ENCODE measurements around the gene ATP9A.
"Not testable (repeated sequence)": the region's sequence is repeated elsewhere in the genome, so short reads cannot be mapped to it uniquely, and the experiment has no call there.

ATP9A gene

DNA sequence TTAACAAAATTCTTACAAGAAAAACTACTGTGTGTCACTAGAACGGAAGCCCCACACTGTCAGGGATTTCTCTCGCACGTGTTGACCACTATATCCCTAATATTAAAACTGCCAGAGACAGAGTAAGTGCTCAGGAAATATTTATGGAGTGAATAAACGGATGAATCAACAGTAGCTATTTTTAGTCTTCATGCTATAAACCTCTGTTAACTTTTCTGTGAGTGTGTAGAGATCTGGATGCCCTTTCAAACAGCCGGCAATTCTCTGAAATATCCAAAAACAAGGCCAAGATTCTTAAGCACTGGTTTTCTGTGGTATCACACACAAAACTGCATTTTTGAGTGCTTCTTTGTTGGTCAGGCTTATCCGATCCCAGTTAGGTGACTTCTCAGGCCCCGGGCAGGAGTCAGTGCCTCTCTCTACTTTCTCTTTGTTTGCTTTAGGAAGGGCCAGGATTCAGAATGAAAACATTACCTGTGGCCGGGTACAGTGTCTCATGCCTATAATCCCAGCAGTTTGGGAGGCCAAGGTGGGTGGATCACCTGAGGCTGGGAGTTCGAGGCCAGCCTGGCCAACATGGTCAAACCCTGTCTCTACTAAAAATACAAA lies 15.7 kb downstream of the ATP9A start:
- no peak for DNase-seq

DNA sequence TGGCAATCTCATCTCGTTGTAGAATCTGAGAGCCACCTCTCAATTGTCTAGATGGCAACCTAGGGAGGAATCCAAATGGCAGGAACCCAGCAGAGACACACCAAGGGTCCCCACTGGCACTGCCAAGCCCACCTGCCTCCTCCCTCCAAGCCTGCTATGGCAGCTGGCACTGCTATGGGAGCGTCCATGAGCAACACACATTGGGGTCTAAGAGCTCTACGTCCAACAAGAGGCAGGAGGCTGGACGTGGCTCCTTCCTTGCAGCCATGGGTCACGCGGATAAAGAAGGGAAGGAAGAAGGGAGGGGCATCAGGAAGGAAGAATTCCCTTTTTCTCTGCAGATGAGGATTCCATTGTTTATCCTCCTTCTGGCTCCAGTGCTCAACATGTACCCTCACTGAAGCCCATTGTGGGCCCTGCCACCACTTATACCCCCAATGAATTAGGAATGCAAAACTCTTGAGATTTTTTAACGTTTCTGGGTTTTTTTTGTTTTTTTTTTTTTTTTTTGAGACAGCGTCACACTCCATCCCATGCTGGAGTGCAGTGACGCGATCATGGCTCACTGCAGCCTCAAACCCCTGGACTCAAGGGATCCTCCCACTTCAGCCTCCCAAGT lies 17.3 kb downstream of the ATP9A start:
- no peak for DNase-seq

DNA sequence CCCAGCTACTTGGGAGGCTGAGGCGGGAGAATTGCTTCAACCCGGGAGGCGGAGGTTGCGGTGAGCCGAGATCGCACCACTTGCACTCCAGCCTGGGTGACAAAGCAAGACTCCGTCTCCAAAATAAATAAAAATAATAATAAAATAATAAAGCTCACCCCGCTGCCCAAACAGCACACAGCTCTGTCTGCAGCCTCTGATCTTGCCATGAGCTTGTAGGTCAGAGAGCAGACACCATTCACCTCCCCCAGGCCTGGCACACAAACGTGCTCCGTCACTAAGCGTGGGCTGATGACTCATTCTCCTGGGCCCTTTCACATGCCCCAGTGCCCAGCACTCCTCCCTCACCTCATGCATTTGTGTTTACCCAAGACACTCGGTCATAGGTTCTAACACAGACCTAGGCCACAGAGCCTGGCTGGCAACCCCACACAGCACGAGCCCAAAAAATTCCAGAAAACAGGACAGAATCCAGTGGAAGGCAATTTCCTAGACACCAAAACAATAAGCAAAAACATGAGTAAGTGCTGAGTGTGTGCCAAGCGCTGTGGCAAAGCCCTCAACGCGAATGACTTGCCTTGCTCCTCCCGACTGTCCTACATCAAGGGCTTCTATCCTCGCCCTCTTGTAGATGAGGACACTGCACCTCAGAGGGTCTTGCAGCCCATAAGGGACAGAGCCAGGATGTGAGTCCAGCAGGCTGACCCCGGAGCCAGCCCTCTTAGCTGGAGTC lies 18.0 kb downstream of the ATP9A start:
- DNase-seq = no peak

GRCh38 chr20:51749674-51750036 lies 18.5 kb downstream of the ATP9A start:
- no peak for DNase-seq

DNA sequence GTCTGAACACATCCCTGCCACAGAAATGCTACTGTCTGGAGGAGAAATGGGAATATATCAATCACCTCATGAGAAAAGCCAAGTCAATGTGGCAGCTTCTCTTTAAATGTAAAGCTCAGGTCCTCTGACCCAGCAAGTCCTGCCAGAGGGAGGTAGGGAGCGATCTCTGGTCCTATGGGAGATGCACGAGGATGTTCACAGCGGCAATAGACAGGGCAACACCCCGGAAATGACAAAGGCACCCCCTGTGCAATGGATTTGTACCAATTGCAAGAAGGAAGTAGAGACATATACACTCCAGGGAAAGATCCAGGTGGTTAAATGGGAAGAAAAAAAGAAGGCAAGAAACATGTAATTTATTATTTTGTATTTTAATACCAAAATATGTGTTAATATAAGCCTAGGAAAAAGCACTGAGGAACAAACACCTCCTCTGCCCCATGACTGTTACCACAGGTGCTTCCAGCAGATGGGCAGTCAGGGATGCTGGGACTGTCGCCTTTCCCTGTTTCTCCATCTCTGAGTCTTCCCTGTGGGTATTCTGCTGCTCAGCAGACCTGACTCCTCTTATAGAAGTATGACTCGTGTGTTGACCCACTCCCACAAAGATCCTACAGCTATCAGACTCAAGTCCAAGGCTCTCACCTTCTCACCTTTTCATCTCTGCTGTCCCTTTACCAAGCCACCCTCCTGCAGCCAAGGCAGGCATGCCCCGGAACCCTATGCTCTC lies 20.8 kb downstream of the ATP9A start:
- no peak for DNase-seq

DNA sequence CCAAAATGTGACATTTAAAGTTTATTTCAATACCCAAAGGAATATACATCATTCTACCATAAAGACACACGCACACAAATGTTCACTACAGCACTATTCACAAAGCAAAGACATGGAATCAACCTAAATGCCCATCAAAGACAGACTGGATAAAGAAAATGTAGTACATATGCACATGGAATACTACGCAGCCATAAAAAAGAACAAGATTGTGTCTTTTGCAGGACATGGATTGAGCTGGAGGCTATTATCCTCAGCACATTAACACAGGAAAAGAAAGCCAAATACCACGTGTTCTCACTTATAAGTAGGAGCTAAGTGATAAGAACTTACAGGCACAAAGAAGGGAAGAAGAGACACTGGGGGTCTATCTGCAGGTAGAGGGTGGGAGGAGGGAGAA lies 22.4 kb downstream of the ATP9A start:
- DNase-seq = no peak

GRCh38 chr20:51740838-51741237 lies 27.4 kb downstream of the ATP9A start:
- DNase-seq = no peak

- DNase-seq = not testable (repeated sequence)
These were observed 27.9 kb downstream of the ATP9A start for GRCh38 chr20:51740308-51740707.

DNA sequence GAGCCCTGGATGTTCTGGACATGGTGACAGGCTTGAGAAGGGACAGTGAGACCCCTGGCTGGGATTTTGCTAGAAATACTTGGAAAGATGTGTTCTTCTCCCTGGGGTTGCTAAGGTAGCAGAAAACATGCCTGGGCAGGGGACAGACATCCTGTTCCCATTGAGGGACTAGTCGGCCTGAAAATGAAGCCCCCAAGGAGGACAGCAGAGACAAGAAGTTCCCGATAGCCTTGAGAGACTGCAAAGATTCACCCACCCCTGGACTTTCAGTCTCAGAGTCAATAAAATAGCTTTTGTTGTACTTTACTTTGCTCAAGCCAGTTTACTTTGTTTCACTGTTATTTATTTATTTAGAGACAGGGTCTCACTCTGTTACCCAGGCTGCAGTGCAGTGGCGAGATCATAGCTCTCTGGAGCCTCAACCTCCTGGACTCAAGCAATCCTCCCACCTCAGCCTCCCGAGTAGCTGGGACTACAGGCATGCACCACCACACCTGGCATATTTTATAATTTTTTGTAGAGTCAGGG lies 28.4 kb downstream of the ATP9A start:
- no peak for DNase-seq

DNA sequence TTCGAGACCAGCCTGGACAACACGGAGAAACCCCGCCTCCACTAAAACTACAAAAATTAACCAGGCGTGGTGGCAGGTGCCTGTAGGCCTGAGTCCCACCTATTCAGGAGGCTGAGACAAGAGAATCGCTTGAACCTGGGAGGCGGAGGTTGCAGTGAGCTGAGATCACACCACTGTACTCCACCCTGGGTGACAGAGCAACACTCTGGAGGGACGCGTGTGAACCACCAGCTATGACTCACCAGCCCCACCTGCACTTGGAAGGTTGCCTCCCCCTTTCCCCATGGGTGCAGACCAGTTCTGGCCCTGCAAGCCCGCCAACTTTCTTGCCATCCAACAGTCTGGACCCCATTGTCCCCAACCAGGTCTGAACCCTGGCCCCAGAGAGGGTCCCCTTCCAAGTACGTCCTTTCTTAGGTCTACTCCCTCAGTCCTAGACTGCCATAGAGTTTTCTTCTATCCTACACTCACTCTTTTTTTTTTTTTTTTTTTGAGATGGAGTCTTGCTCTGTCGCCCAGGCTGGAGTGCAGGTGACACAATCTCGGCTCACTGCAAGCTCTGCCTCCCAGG lies 29.2 kb downstream of the ATP9A start:
- DNase-seq = no peak

GRCh38 chr20:51738261-51738660 lies 29.9 kb downstream of the ATP9A start:
- DNase-seq = not testable (repeated sequence)

GRCh38 chr20:51736947-51737346 lies 31.2 kb downstream of the ATP9A start:
- DNase-seq = no peak

DNA sequence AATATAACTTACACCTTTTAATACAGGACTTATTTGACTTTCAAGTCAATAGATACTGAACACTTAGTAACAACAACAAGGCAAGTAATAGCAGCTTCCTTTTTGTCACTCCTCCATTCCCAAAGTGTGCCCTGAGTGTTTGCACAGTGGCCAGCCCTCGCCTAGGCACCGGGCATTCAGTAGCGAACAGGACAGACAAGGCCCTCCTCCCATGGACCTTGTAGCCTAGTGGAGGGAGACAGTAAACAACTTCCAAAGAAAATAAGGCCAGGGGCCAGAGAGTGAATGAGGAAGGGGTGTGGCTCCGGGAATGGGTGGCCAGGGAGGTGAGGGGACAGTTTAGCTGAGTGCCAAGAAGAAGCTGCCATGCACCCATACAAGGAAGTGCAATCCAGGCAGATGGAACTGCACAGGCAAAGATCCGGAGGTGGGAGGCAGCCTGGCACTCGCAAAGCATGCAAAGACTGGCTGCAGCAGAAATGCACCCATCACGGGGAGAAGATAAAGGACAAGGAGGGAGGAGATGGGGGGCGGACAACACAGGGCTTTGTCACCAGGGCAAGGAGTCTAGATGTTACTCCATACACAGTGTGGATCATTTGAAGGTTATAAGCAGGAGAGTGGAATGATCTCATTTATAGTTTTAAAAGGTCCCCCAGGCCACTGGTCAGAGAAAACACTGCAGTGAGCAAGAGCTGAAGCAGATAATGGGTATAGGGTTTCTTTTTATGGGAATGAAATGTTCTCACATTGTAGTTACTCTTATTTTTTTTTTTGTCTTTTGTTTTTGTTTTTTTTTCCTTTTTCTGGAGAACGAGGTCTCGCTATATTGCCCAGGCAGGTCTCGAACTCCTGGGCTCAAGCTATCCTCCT lies 32.2 kb downstream of the ATP9A start:
- DNase-seq = no peak

DNA sequence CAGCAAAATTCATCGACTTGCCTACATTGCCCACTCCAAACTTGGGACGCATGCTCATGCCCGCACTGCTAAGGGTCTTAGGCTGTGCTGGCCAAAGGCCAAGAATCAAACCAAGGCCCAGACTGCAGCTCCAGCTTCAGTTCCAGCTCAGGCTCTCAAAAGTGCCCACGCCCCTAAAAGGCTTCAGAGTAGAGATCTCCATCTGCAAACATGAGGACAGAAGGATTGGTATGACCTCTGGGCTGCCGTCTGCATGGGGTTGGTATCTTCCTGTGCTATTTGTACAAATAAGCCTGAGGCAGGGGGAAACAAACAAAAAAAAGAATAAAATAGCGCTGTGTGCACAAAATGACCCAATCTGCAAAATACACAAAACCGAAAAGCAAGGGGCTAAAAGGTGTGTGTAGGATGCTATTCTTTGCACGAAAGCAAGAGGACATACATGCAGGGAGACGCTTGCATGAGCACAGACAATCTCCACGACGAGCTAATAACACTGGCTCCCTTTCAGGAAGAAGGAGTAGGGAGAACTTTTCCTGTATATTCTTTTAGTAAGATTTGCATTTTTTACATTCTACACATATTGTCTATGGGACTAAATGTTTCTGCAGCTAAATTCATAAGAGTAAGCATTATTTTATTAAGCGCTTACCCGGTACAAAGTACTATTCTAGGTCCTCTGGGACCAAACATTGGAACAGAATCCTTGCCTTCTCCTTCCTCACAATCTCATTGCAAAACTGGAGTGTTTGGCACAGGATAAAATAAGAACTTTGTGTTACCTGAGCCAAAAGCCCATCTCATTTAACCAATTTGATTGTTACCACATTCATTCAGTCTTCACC lies 33.1 kb downstream of the ATP9A start:
- no peak for DNase-seq

DNA sequence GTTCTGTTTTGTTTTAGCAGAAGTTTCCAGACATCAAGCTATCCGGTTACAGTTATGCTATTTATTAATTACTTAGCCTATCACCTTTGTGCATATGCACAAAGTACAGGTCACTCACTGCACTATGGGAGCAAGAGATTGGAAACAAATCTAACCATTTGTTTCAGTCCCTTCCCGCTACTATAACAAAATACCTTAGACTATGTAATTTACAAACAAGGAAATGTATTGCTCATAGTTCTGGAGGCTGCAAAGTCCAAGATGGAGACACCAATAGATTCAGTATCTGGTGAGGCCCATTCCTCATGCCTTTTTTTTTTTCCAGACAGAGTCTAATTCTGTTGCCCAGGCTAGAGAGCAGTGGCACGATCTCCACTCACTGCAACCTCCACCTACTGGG lies 35.1 kb downstream of the ATP9A start:
- no peak for DNase-seq

DNA sequence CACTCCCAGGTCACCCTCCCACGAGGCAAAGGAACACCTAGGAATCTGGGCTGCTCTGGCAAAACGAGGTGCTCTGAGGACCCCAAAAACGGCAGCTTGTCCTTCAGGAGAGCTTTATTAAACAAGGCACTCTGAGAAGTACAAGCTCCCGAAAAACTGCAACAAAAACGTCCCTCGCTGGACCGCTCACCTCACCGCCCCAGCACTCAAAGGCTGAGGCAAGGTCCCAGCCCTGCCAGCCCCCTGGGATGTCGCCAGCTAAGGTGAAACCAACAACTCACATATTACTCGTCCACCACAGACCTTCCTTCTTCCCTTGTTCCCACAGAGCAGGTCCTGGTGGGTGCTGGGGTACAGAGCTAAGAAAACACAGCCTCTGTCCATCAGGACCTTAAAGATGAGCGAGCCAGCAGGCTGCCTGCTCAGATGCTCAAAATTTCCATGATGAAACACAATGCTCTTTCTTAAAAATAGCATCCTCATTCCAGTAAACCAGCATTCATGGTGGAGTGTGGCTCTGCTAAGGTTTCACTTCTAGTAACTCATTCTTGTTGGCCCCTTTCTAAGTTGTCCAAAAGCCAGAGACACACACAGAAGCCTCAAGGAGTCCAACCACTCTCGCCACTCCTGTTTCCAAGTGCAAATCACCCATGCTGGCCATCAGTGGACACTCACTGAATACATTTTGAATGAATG lies 35.9 kb downstream of the ATP9A start:
- DNase-seq = no peak

DNA sequence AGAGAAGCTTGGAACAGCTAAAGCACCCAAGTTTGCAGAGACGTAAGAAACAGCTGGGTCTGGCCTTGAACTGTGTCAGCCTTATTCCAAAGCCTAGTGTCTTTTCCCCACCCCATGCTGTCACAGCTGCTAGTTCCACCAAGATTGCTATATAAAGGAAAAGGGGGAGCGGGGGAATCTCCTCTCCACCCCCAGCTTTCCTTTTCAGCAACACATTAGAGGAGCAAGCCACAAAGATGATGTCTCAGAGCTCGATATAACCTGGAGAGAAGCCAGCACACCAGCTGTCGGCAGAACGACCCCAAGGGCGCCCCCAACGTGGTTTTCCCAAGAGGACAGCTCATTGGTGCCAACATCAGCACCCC lies 36.5 kb downstream of the ATP9A start:
- DNase-seq = no peak

DNA sequence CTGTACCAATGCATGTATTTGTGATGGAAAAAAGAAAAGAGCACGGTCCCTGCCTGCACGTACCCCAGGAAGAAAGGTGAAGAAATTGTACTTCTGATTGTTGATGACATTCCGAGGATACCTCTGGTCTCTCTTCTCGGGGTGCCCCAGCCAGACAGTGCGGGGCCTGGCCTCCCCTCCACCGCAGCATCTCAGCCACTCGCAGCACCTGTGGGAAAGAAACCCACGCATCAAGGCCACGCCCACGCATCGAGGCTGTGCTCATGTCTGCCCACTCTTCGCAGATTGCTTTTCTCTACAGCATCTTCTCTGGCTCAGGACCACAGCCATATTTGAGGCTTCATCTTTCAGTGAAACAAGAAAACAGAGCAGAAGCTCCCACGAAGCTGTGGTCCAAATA lies 38.4 kb downstream of the ATP9A start:
- no peak for DNase-seq

- no peak for DNase-seq
These were observed 39.5 kb downstream of the ATP9A start for GRCh38 chr20:51728737-51729136.

DNA sequence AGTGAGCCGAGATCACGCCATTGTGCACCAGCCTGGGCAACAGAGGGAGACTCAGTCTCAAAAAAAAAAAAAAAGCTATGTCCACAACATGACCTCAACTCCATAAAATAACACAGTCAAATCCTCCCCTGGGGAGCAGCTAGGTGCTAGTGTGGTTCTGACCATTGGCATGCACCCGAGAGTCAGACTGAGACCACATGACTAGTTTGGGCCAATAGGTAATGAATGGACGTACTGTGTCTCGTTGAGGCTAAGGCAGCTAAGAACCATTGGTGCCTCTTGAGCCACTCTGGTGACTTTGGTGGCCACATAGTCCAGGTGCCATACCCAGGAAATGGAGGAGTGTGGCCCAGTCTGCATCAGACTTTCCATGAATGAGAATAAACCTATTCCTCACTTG lies 40.3 kb downstream of the ATP9A start:
- no peak for DNase-seq
